NCI-H146 (cell line): ENCODE results near the gene SIGLEC15.
A peak's percentile ranks its signal among the peaks of the same experiment; 100 is the strongest.
"Not testable (repeated sequence)": the region's sequence is repeated elsewhere in the genome, so short reads cannot be mapped to it uniquely, and the experiment has no call there.

Experiments used
- DNase-seq: peaks from one replicate; lab custom pipeline; 2025; lab: John Stamatoyannopoulos, UW

SIGLEC15 gene

GRCh38 chr18:45844938-45845337 is 19.5 kb downstream of the SIGLEC15 start:
- no peak for DNase-seq

GRCh38 chr18:45845410-45845809 is 19.9 kb downstream of the SIGLEC15 start:
- DNase-seq, result no peak

GRCh38 chr18:45847119-45847518 is 21.6 kb downstream of the SIGLEC15 start:
- DNase-seq, result no peak

GRCh38 chr18:45848643-45849042 is 23.2 kb downstream of the SIGLEC15 start:
- not testable (repeated sequence) for DNase-seq

- no peak for DNase-seq
Observed at GRCh38 chr18:45849529-45849928, 24.1 kb downstream of the SIGLEC15 start.

- no peak for DNase-seq
Observed at GRCh38 chr18:45850021-45850420, 24.5 kb downstream of the SIGLEC15 start.

- no peak for DNase-seq
Observed at GRCh38 chr18:45851161-45851925, 25.9 kb downstream of the SIGLEC15 start.

- DNase-seq, result no peak
Observed at GRCh38 chr18:45852631-45853030, 27.2 kb downstream of the SIGLEC15 start.

- peak; percentile 87 for DNase-seq
Observed at GRCh38 chr18:45854036-45854586, 28.6 kb downstream of the SIGLEC15 start.

- DNase-seq, result no peak
Observed at GRCh38 chr18:45856531-45856930, 31.1 kb downstream of the SIGLEC15 start.

GRCh38 chr18:45859334-45859733 is 33.9 kb downstream of the SIGLEC15 start:
- no peak for DNase-seq

GRCh38 chr18:45860492-45860891 is 35.0 kb downstream of the SIGLEC15 start:
- no peak for DNase-seq

GRCh38 chr18:45860971-45861370 is 35.5 kb downstream of the SIGLEC15 start:
- no peak for DNase-seq

- no peak for DNase-seq
Observed at GRCh38 chr18:45861926-45862325, 36.5 kb downstream of the SIGLEC15 start.

GRCh38 chr18:45863469-45863868 is 38.0 kb downstream of the SIGLEC15 start:
- no peak for DNase-seq

- DNase-seq, result no peak
Observed at GRCh38 chr18:45864081-45864480, 38.6 kb downstream of the SIGLEC15 start.

GRCh38 chr18:45865466-45865865 is 40.0 kb downstream of the SIGLEC15 start:
- no peak for DNase-seq

- no peak for DNase-seq
Observed at GRCh38 chr18:45870419-45870818, 44.9 kb downstream of the SIGLEC15 start.

- no peak for DNase-seq
Observed at GRCh38 chr18:45871431-45872084, 46.1 kb downstream of the SIGLEC15 start.

GRCh38 chr18:45874491-45875184 is 49.2 kb downstream of the SIGLEC15 start:
- DNase-seq, result no peak

GRCh38 chr18:45876161-45876560 is 50.7 kb downstream of the SIGLEC15 start:
- no peak for DNase-seq

- DNase-seq, result no peak
Observed at GRCh38 chr18:45877403-45877802, 51.9 kb downstream of the SIGLEC15 start.
